ENCODE data around the gene INPP5E. TPM values are rescaled to one million over a fixed set of nuclear protein-coding genes. Genes with fewer than 3 reads are reported as not detected.

Gene INPP5E
- polyA plus RNA-seq, 2 of the 4 experiments (the other 2 are of a cell fraction), result 5.2 to 11.2 TPM

DNA sequence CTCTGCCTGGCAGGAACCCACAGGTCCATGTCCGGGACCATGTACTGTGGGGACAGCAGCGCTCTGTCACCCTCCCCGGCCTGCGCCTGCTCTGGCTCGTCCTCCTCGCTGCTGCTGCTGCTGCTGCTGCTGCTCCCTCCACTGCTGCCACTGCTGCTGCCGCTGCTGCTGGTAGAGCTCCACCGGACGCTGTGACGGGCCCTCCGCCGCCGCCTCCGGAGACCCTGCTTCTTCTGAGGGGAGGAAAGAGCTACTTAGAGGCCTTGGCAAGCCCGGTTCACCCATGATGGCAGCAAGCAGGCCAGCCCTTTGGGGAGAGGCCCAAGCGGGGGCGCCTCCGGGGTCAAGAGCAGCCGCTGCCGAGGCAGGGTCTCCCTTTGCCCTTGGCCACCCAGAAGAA is 56.2 kb downstream of the INPP5E start:
- no peak for FAIRE-seq
- H3K4me3 ChIP-seq, result no peak overlapping the region
- H3K27ac ChIP-seq, result no peak overlapping the region
- ChIA-PET CTCF (interaction anchor here (0.9 to 10.0 kb wide), 3 partner anchors 12 to 22 kb away, joined by 3 to 100 read pairs (median 3); partner anchors contain the start of gene SNAPC4), POLR2A (no interaction called here)
- no peak for ATAC-seq
- no peaks in the 10 kb centered on the region for H3K9me3 ChIP-seq
- no peak for DNase-seq (ENCODE audit: low read depth in 1 of 2, low spot score in 1 of 2)
- H3K4me2 ChIP-seq, result no peak overlapping the region
- TF ChIP-seq HOXB13 (CRISPR knock-in tag; IDR thresholded peaks at IDR 0.05; ENCODE audit: low read depth), result no peak
- TF ChIP-seq, protein P1, sequence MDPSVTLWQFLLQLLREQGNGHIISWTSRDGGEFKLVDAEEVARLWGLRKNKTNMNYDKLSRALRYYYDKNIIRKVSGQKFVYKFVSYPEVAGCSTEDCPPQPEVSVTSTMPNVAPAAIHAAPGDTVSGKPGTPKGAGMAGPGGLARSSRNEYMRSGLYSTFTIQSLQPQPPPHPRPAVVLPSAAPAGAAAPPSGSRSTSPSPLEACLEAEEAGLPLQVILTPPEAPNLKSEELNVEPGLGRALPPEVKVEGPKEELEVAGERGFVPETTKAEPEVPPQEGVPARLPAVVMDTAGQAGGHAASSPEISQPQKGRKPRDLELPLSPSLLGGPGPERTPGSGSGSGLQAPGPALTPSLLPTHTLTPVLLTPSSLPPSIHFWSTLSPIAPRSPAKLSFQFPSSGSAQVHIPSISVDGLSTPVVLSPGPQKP (IDR thresholded peaks at IDR 0.05; ENCODE audit: low read depth, low read length), result no peak
- no peak for TF ChIP-seq NR3C1 (IDR thresholded peaks at IDR 0.05)
- TF ChIP-seq ZNF302 (CRISPR knock-in tag; IDR thresholded peaks at IDR 0.05), result no peak
- TF ChIP-seq, protein P2, sequence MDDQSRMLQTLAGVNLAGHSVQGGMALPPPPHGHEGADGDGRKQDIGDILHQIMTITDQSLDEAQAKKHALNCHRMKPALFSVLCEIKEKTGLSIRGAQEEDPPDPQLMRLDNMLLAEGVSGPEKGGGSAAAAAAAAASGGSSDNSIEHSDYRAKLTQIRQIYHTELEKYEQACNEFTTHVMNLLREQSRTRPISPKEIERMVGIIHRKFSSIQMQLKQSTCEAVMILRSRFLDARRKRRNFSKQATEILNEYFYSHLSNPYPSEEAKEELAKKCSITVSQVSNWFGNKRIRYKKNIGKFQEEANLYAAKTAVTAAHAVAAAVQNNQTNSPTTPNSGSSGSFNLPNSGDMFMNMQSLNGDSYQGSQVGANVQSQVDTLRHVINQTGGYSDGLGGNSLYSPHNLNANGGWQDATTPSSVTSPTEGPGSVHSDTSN (IDR thresholded peaks at IDR 0.05), result no peak
- TF ChIP-seq, protein P3, sequence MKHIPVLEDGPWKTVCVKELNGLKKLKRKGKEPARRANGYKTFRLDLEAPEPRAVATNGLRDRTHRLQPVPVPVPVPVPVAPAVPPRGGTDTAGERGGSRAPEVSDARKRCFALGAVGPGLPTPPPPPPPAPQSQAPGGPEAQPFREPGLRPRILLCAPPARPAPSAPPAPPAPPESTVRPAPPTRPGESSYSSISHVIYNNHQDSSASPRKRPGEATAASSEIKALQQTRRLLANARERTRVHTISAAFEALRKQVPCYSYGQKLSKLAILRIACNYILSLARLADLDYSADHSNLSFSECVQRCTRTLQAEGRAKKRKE (CRISPR knock-in tag; IDR thresholded peaks at IDR 0.05; ENCODE audit: low read depth), result no peak
- TF ChIP-seq ZC3H11A (IDR thresholded peaks at IDR 0.05), result no peak
- TF ChIP-seq EP300 (IDR thresholded peaks at IDR 0.05), result no peak
- no peak for TF ChIP-seq NFE2L2 (conservative IDR thresholded peaks at IDR 0.05; ENCODE audit: low read length)
- no peak for TF ChIP-seq RARB (CRISPR knock-in tag; IDR thresholded peaks at IDR 0.05)
- no peak for TF ChIP-seq CHD4 (IDR thresholded peaks at IDR 0.05; ENCODE audit: borderline replicate concordance)
- TF ChIP-seq FOXS1 (CRISPR knock-in tag; IDR thresholded peaks at IDR 0.05), result no peak
- TF ChIP-seq TP53 (CRISPR knock-in tag; IDR thresholded peaks at IDR 0.05), result no peak
- no peak for TF ChIP-seq NPAS2 (CRISPR knock-in tag; IDR thresholded peaks at IDR 0.05; ENCODE audit: borderline replicate concordance)
- no peaks in the 10 kb centered on the region for H3K4me1 ChIP-seq
- WGBS (ENCODE audit: missing lambda C conversion rate), result 97% methylated on average over 14 of the region's 20 CpGs

DNA sequence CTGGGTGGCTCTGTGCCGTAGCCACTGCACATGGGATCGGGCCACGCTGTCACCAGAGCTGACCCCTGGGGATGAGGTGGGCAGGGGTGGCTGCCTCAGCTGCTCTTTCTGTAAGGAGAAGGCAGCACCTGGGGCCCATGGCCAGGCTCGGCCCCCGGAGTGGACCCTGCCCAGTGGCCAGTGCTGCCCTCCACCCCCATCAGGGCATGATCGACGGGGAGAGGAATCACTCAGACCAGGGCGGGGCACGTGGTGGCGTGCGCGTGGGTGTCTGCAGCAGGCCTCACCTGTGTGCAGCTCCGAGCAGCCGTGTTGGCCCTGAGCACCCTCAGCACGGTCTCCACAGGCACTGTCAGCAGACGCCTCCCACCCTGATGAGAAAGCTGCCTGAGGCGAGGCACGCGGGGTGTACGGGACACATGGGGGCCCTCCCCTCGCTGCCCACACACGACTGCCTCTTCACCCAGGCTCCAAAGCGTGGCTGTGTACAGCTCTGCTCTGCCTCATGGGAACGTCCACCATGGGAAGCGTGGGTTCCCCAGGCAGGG is 57.6 kb downstream of the INPP5E start:
- no peaks in the 10 kb centered on the region for H3K4me1 ChIP-seq
- 93% methylated on average over 18 of the region's 25 CpGs for WGBS (ENCODE audit: missing lambda C conversion rate)
- DNase-seq (ENCODE audit: low read depth in 1 of 2, low spot score in 1 of 2), result no peak
- no peak for FAIRE-seq
- POLR2A ChIA-PET, result no interaction called here
- H3K27ac ChIP-seq, result no peak overlapping the region
- TF ChIP-seq RARB (CRISPR knock-in tag; IDR thresholded peaks at IDR 0.05) (no peak), BHLHE40 (IDR thresholded peaks at IDR 0.05; ENCODE audit: low read depth, low read length) (no peak), CBX2 (IDR thresholded peaks at IDR 0.05; ENCODE audit: borderline replicate concordance, low read depth) (no peak), CHD2 (IDR thresholded peaks at IDR 0.05; ENCODE audit: low read length, partially characterized antibody) (no peak), SMC3 (IDR thresholded peaks at IDR 0.05) (no peak), MYC (IDR thresholded peaks at IDR 0.05; ENCODE audit: borderline replicate concordance, low read length) (no peak), ESRRA (IDR thresholded peaks at IDR 0.05; ENCODE audit: borderline replicate concordance, low read length) (no peak), HOXA7 (CRISPR knock-in tag; IDR thresholded peaks at IDR 0.05) (no peak), GATA3 (IDR thresholded peaks at IDR 0.05; ENCODE audit: borderline replicate concordance) (no peak), FOSL2 (IDR thresholded peaks at IDR 0.05) (no peak), FOSL2 (CRISPR knock-in tag; IDR thresholded peaks at IDR 0.05) (no peak), EHF (CRISPR knock-in tag; IDR thresholded peaks at IDR 0.05) (no peak), NPAS2 (CRISPR knock-in tag; IDR thresholded peaks at IDR 0.05; ENCODE audit: borderline replicate concordance) (no peak), RNF2 (IDR thresholded peaks at IDR 0.05; ENCODE audit: borderline replicate concordance, low read depth) (no peak), TP53 (CRISPR knock-in tag; IDR thresholded peaks at IDR 0.05) (no peak), HEYL (CRISPR knock-in tag; IDR thresholded peaks at IDR 0.05) (no peak)
- TF ChIP-seq, protein P4, sequence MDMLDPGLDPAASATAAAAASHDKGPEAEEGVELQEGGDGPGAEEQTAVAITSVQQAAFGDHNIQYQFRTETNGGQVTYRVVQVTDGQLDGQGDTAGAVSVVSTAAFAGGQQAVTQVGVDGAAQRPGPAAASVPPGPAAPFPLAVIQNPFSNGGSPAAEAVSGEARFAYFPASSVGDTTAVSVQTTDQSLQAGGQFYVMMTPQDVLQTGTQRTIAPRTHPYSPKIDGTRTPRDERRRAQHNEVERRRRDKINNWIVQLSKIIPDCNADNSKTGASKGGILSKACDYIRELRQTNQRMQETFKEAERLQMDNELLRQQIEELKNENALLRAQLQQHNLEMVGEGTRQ (IDR thresholded peaks at IDR 0.05), result no peak
- TF ChIP-seq, protein P5, sequence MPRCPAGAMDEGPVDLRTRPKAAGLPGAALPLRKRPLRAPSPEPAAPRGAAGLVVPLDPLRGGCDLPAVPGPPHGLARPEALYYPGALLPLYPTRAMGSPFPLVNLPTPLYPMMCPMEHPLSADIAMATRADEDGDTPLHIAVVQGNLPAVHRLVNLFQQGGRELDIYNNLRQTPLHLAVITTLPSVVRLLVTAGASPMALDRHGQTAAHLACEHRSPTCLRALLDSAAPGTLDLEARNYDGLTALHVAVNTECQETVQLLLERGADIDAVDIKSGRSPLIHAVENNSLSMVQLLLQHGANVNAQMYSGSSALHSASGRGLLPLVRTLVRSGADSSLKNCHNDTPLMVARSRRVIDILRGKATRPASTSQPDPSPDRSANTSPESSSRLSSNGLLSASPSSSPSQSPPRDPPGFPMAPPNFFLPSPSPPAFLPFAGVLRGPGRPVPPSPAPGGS (IDR thresholded peaks at IDR 0.05), result no peak
- TF ChIP-seq, protein P6, sequence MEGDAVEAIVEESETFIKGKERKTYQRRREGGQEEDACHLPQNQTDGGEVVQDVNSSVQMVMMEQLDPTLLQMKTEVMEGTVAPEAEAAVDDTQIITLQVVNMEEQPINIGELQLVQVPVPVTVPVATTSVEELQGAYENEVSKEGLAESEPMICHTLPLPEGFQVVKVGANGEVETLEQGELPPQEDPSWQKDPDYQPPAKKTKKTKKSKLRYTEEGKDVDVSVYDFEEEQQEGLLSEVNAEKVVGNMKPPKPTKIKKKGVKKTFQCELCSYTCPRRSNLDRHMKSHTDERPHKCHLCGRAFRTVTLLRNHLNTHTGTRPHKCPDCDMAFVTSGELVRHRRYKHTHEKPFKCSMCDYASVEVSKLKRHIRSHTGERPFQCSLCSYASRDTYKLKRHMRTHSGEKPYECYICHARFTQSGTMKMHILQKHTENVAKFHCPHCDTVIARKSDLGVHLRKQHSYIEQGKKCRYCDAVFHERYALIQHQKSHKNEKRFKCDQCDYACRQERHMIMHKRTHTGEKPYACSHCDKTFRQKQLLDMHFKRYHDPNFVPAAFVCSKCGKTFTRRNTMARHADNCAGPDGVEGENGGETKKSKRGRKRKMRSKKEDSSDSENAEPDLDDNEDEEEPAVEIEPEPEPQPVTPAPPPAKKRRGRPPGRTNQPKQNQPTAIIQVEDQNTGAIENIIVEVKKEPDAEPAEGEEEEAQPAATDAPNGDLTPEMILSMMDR (IDR thresholded peaks at IDR 0.05), result no peak
- H3K4me3 ChIP-seq, result no peak overlapping the region
- CTCF ChIA-PET, result interaction anchor here (0.7 to 10.0 kb wide), 7 partner anchors 7 to 43 kb away, joined by 3 to 100 read pairs (median 5); partner anchors contain the start of genes DNLZ and SNAPC4
- no peak for ATAC-seq
- no peaks in the 10 kb centered on the region for H3K9me3 ChIP-seq
- no peak overlapping the region for H3K4me2 ChIP-seq
